Measurements from ENCODE around the gene TERB1. TPM values are rescaled to one million over a fixed set of nuclear protein-coding genes. Genes with fewer than 3 reads are reported as not detected.

The TERB1 gene
- total RNA-seq, 5 donors from 2014 or later (not counting 1 experiment from before 2014, with no cell fraction given), result 0.10 to 0.12 TPM; not detected in 3

DNA sequence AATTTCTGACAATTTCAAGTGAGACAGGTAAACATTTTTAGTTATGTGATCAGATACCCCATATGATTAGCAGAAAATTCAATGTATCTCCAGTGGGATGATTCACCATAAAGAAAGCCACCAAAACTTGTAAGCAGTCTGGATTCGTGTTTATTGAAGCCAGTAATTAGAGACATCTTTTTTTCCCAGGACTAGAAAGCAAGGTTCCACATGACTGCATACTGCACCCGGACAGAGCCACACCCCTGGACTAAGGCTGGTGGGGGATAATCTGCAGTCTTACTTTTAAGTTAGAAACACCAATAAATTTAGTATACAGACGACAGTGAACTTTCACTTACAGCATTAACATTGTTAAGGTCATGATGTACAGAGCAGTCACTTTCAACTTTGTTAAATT is 80.6 kb downstream of the TERB1 start:
- no peaks in the 10 kb centered on the region for H3K4me1 ChIP-seq (ENCODE audit: control insufficient read depth in 1 of 2, extremely low read depth in 1 of 2, insufficient read depth in 2 of 2, low read length in 2 of 2)
- Mint-ChIP-seq H3K27ac (no peak overlapping the region), H3K4me3 (no peak overlapping the region), H3K27me3 (no peaks in the 10 kb centered on the region), H3K4me1 (no peaks in the 10 kb centered on the region), H3K9me3 (no peaks in the 10 kb centered on the region), H3K36me3 (peaks cover 40% of the 10 kb centered on the region)
- peaks cover 12 to 38% of the 10 kb centered on the region in 2 donors for H3K36me3 ChIP-seq (ENCODE audit: control insufficient read depth in 2 of 2, extremely low read depth in 1 of 2, insufficient read depth in 1 of 2, low read length in 1 of 2)
- ATAC-seq (replicated peaks in 1 of 4), result no peak
- ChIA-PET POLR2A (no interaction called here), CTCF (no interaction called here)
- no peak overlapping the region for H3K27ac ChIP-seq (ENCODE audit: low read length)
- no peaks in the 10 kb centered on the region for H3K27me3 ChIP-seq (replicated peaks in 1 of 2; ENCODE audit: control insufficient read depth in 2 of 2, extremely low read depth in 1 of 2, insufficient read depth in 2 of 2, low read length in 1 of 2)
- no CpG with 5 or more reads among the region's 3 CpGs for WGBS (ENCODE audit: insufficient coverage)
- DNase-seq, result no peak
- H3K9me3 ChIP-seq, result no peaks in the 10 kb centered on the region
- no peak overlapping the region for H3K4me3 ChIP-seq (ENCODE audit: control insufficient read depth in 1 of 2, extremely low read depth in 1 of 2, low read length in 1 of 2)

DNA sequence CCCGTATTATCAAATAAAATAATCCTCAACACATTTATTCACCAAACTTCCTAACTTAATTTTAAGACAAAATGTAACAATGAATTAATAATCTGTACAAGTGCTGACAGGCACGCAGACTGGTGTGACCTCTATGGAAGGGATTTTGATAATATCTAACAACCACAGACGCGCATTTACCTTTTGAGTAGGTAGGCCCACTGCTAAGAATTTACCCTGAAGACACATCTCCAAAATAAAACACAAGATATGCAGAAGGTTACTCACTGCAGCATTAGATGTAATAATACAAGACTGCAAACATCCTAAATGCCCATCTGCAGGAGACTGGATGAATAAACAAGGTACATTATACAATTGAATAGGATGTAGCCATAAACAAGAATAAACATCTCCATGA is 82.1 kb downstream of the TERB1 start:
- DNase-seq (no peak), ATAC-seq (replicated peaks in 1 of 4) (no peak)
- POLR2A ChIA-PET, result no interaction called here
- CTCF ChIA-PET, result no interaction called here
- Histone ChIP-seq H3K36me3 (ENCODE audit: control insufficient read depth in 2 of 2, extremely low read depth in 1 of 2, insufficient read depth in 1 of 2, low read length in 1 of 2) (peaks cover 5 to 26% of the 10 kb centered on the region in 2 donors), H3K4me3 (ENCODE audit: control insufficient read depth in 1 of 2, extremely low read depth in 1 of 2, low read length in 1 of 2) (no peak overlapping the region), H3K27ac (ENCODE audit: low read length) (no peak overlapping the region), H3K27me3 (replicated peaks in 1 of 2; ENCODE audit: control insufficient read depth in 2 of 2, extremely low read depth in 1 of 2, insufficient read depth in 2 of 2, low read length in 1 of 2) (no peaks in the 10 kb centered on the region), H3K9me3 (no peaks in the 10 kb centered on the region), H3K4me1 (ENCODE audit: control insufficient read depth in 1 of 2, extremely low read depth in 1 of 2, insufficient read depth in 2 of 2, low read length in 2 of 2) (no peaks in the 10 kb centered on the region)
- Mint-ChIP-seq H3K9me3 (no peaks in the 10 kb centered on the region), H3K36me3 (peaks cover 32% of the 10 kb centered on the region), H3K27ac (no peak overlapping the region), H3K4me3 (no peak overlapping the region), H3K4me1 (no peaks in the 10 kb centered on the region), H3K27me3 (no peaks in the 10 kb centered on the region)
- no CpG with 5 or more reads among the region's 4 CpGs for WGBS (ENCODE audit: insufficient coverage)

DNA sequence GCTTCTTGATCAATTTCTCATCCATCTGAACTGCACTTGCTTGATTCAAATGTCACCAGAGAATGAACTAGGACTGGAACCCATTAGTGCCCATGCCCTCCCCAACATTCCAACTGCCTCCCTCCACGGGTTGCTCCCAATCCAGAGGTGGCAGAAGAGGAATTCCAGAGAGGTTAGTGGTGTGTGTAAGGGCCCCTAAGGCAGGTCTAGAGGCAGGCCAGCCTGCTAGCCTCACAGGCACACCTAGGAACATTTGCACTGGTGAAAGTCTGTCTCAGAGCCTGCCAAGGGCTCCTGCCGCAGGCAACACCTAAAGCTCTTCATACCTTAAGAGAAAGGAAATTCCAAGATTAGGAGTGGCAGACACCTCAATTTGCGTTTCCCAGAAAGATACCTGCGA is 83.6 kb downstream of the TERB1 start:
- DNase-seq, result no peak
- Mint-ChIP-seq H3K27ac (no peak overlapping the region), H3K9me3 (no peaks in the 10 kb centered on the region), H3K27me3 (no peaks in the 10 kb centered on the region), H3K4me1 (no peaks in the 10 kb centered on the region), H3K4me3 (no peak overlapping the region), H3K36me3 (peaks cover 18% of the 10 kb centered on the region)
- no peak for ATAC-seq (replicated peaks in 1 of 4)
- H3K4me3 ChIP-seq (ENCODE audit: control insufficient read depth in 1 of 2, extremely low read depth in 1 of 2, low read length in 1 of 2), result no peak overlapping the region
- H3K27me3 ChIP-seq (replicated peaks in 1 of 2; ENCODE audit: control insufficient read depth in 2 of 2, extremely low read depth in 1 of 2, insufficient read depth in 2 of 2, low read length in 1 of 2), result no peaks in the 10 kb centered on the region
- ChIA-PET CTCF (no interaction called here), POLR2A (no interaction called here)
- no peaks in the 10 kb centered on the region for H3K4me1 ChIP-seq (ENCODE audit: control insufficient read depth in 1 of 2, extremely low read depth in 1 of 2, insufficient read depth in 2 of 2, low read length in 2 of 2)
- no peaks in the 10 kb centered on the region for H3K9me3 ChIP-seq
- H3K27ac ChIP-seq (ENCODE audit: low read length), result no peak overlapping the region
- no CpG with 5 or more reads among the region's 4 CpGs for WGBS (ENCODE audit: insufficient coverage)
- peaks cover 0 to 12% of the 10 kb centered on the region in 2 donors for H3K36me3 ChIP-seq (ENCODE audit: control insufficient read depth in 2 of 2, extremely low read depth in 1 of 2, insufficient read depth in 1 of 2, low read length in 1 of 2)

DNA sequence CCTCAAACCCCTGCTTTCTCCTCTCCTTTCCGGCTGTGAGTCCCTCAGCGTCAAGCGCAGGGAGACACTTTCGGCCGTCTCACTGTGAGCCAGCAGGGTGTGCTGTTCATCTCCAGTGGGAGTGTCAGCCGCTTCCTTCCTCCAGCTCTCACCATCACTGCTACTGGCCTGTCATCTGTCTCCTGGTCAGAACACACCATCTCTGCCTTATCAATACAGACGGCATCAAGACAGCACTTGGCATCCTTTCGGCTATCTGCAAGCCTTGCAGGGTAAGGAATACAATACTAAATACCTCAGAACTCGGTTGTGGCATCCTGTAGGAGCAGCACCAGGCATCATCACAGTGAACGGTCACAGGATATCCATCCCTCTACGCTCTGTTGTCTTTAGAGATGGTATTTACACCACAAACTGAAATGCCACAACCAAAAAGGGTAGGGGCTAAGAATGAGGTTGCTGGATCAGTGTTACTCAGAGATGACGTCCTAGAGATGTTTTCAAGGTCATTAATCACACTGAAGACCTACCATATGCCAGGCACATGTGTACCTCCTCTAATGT is 84.2 kb downstream of the TERB1 start:
- WGBS (ENCODE audit: insufficient coverage), result 78% methylated on average over 8 of the region's 12 CpGs
- no peaks in the 10 kb centered on the region for H3K9me3 ChIP-seq
- Mint-ChIP-seq H3K36me3 (peaks cover 14% of the 10 kb centered on the region), H3K4me3 (no peak overlapping the region), H3K27ac (no peak overlapping the region), H3K9me3 (no peaks in the 10 kb centered on the region), H3K4me1 (no peaks in the 10 kb centered on the region), H3K27me3 (peaks cover 0 to 4% of the 10 kb centered on the region in 2 donors)
- ChIA-PET CTCF (interaction anchor here in 1 of 2 donors (0.7 kb wide), 1 partner anchor 1132 kb away, joined by 3 read pairs; no protein-coding TSS in a partner anchor), POLR2A (no interaction called here)
- no peaks in the 10 kb centered on the region for H3K4me1 ChIP-seq (ENCODE audit: control insufficient read depth in 1 of 2, extremely low read depth in 1 of 2, insufficient read depth in 2 of 2, low read length in 2 of 2)
- H3K27ac ChIP-seq (ENCODE audit: low read length), result no peak overlapping the region
- H3K4me3 ChIP-seq (ENCODE audit: control insufficient read depth in 1 of 2, extremely low read depth in 1 of 2, low read length in 1 of 2), result no peak overlapping the region
- no peaks in the 10 kb centered on the region for H3K27me3 ChIP-seq (replicated peaks in 1 of 2; ENCODE audit: control insufficient read depth in 2 of 2, extremely low read depth in 1 of 2, insufficient read depth in 2 of 2, low read length in 1 of 2)
- ATAC-seq (replicated peaks in 1 of 4) (peak in 1 of 4 experiments; percentile 26), DNase-seq (peak in 1 of 35 experiments; percentile 22)
- peaks cover 0 to 7% of the 10 kb centered on the region in 2 donors for H3K36me3 ChIP-seq (ENCODE audit: control insufficient read depth in 2 of 2, extremely low read depth in 1 of 2, insufficient read depth in 1 of 2, low read length in 1 of 2)

DNA sequence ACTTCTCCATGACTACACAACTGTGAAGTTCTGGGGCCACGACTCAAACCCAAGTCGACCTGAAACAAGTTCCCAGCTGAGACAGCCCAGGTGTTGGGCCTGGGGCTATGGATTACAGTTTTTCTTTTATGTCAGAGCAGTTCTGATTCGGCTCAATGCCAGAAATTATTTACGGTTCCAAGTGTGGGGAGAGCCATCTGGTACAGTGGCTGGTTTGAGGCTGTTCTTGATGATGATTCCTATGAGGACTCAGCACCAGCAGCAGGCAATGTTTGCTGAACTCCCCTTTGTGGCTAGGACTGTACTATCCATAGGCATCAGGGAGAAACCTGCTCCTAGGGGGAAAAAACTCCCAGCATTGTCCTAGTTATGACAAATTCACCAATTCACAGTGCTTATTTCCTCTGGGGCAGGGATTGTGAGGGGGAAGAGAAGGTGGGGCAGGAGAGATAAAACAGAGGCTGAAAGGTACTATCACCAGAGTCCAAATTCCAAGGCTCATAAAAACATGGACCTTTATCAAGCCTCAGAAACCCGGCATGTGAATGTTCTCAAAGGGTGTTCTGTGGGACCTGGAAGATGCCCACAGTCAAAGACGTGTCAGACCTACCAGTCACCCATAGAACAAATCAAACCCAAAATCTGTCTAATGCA is 86.6 kb downstream of the TERB1 start:
- CTCF ChIA-PET, result no interaction called here
- H3K4me1 Mint-ChIP-seq, result no peaks in the 10 kb centered on the region

DNA sequence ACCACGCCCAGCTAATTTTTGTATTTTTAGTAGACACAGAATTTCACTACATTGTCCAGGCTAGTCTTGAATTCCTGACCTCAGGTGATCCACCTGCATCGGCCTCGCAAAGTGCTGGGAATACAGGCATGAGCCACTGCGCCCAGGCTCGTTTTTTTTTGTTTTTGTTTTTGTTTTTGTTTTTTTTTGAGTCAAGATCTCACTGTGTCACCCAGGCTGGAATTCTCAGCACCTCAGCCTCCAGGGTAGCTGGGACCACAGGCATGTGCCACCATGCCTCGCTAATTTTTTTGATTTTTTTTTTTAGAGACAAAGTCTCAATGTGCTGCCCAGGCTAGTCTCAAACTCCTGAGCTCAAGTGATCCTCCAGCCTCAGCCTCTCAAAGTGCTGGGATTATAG is 87.3 kb downstream of the TERB1 start:
- no peak overlapping the region for H3K4me3 Mint-ChIP-seq
- WGBS (ENCODE audit: insufficient coverage), result 95% methylated on average over 2 of the region's 6 CpGs
- Histone ChIP-seq H3K4me3 (ENCODE audit: control insufficient read depth in 1 of 2, extremely low read depth in 1 of 2, low read length in 1 of 2) (no peak overlapping the region), H3K27ac (ENCODE audit: low read length) (no peak overlapping the region), H3K4me1 (ENCODE audit: control insufficient read depth in 1 of 2, extremely low read depth in 1 of 2, insufficient read depth in 2 of 2, low read length in 2 of 2) (no peaks in the 10 kb centered on the region), H3K9me3 (no peaks in the 10 kb centered on the region), H3K27me3 (replicated peaks in 1 of 2; ENCODE audit: control insufficient read depth in 2 of 2, extremely low read depth in 1 of 2, insufficient read depth in 2 of 2, low read length in 1 of 2) (peaks cover 0 to 12% of the 10 kb centered on the region in 2 experiments), H3K36me3 (ENCODE audit: control insufficient read depth in 2 of 2, extremely low read depth in 1 of 2, insufficient read depth in 1 of 2, low read length in 1 of 2) (no peaks in the 10 kb centered on the region)
- DNase-seq (no peak), ATAC-seq (replicated peaks in 1 of 4) (no peak)
- ChIA-PET CTCF (no interaction called here), POLR2A (interaction anchor here in 1 of 2 donors (0.6 to 0.7 kb wide), 2 partner anchors 173 to 209 kb away, joined by 3 to 5 read pairs; no protein-coding TSS in a partner anchor)
- H3K27ac Mint-ChIP-seq, result no peak overlapping the region
- peaks cover 5 to 7% of the 10 kb centered on the region in 2 donors for H3K27me3 Mint-ChIP-seq
- no peaks in the 10 kb centered on the region for H3K9me3 Mint-ChIP-seq
- peaks cover 3% of the 10 kb centered on the region for H3K36me3 Mint-ChIP-seq
- H3K4me1 Mint-ChIP-seq, result no peaks in the 10 kb centered on the region

More for the DNA sequence above, 86.6 kb downstream of the TERB1 start:
- peaks cover 0 to 11% of the 10 kb centered on the region in 2 experiments for H3K27me3 ChIP-seq (replicated peaks in 1 of 2; ENCODE audit: control insufficient read depth in 2 of 2, extremely low read depth in 1 of 2, insufficient read depth in 2 of 2, low read length in 1 of 2)
- POLR2A ChIA-PET, result interaction anchor here in 1 of 2 donors (0.6 to 0.7 kb wide), 2 partner anchors 173 to 210 kb away, joined by 3 to 5 read pairs; no protein-coding TSS in a partner anchor
- Mint-ChIP-seq H3K27ac (no peak overlapping the region), H3K9me3 (no peaks in the 10 kb centered on the region), H3K4me3 (no peak overlapping the region), H3K36me3 (peaks cover 6% of the 10 kb centered on the region), H3K27me3 (peaks cover 4 to 7% of the 10 kb centered on the region in 2 donors)
- H3K27ac ChIP-seq (ENCODE audit: low read length), result no peak overlapping the region
- 62% methylated on average over 4 of the region's 6 CpGs for WGBS (ENCODE audit: insufficient coverage)
- H3K36me3 ChIP-seq (ENCODE audit: control insufficient read depth in 2 of 2, extremely low read depth in 1 of 2, insufficient read depth in 1 of 2, low read length in 1 of 2), result no peaks in the 10 kb centered on the region
- ATAC-seq (replicated peaks in 1 of 4) (no peak), DNase-seq (no peak)
- H3K4me3 ChIP-seq (ENCODE audit: control insufficient read depth in 1 of 2, extremely low read depth in 1 of 2, low read length in 1 of 2), result no peak overlapping the region
- H3K4me1 ChIP-seq (ENCODE audit: control insufficient read depth in 1 of 2, extremely low read depth in 1 of 2, insufficient read depth in 2 of 2, low read length in 2 of 2), result no peaks in the 10 kb centered on the region
- no peaks in the 10 kb centered on the region for H3K9me3 ChIP-seq
